HFFc6 (cell line): ENCODE data around the gene SRGAP2B. TPM values are rescaled to one million over a fixed set of nuclear protein-coding genes. Genes with fewer than 3 reads are reported as not detected.
"Not testable (repeated sequence)": the region's sequence is repeated elsewhere in the genome, so short reads cannot be mapped to it uniquely, and the experiment has no call there.

Source experiments
- DNase-seq: peaks from one replicate; pipeline ENCODE4 v3.0.0-alpha.2; 2018
- H3K27ac Mint-ChIP-seq: 2 replicates; pipeline ENCODE4 v1.8.0; 2020; ENCODE audit warnings: mild to moderate bottlenecking, mixed read lengths
- H3K27me3 Mint-ChIP-seq: 2 replicates; pipeline ENCODE4 v1.8.0; 2021; ENCODE audit warnings: mild to moderate bottlenecking, moderate library complexity, mixed read lengths; ENCODE audit not compliant: insufficient read depth
- H3K36me3 Mint-ChIP-seq: 2 replicates; pipeline ENCODE4 v1.8.0; 2021; ENCODE audit warnings: low read depth, mixed read lengths
- H3K4me1 Mint-ChIP-seq: 2 replicates; pipeline ENCODE4 v1.8.0; 2020; ENCODE audit warnings: low read depth, mixed read lengths
- H3K4me3 Mint-ChIP-seq: 2 replicates; pipeline ENCODE4 v1.8.0; 2020; ENCODE audit warnings: mild to moderate bottlenecking, moderate library complexity, mixed read lengths
- H3K9me3 Mint-ChIP-seq: 2 replicates; pipeline ENCODE4 v1.8.0; 2020; ENCODE audit warnings: mild to moderate bottlenecking, mixed read lengths
- total RNA-seq, 6 experiments: library from RNA; stranded (reverse); fragmentation: NEBNext Ultra II Directional; extraction: Animal tissue kit (Norgen Biotek cat#: 25700); gene quantifications; 2 replicates in 1 of 6; 3 replicates in 5 of 6; pipeline ENCODE4 v1.2.3, GENCODE V29; 2021

The SRGAP2B gene
- total RNA-seq, 6 experiments from 2014 or later: 30.2 to 61.1 (median 37.5) TPM

- not testable (repeated sequence) for H3K4me1 Mint-ChIP-seq, H3K9me3 Mint-ChIP-seq
Measured at GRCh38 chr1:145074021-145074559, 21.0 kb downstream of the SRGAP2B start.

GRCh38 chr1:145071569-145071968 lies 23.6 kb downstream of the SRGAP2B start:
- H3K4me1 Mint-ChIP-seq, DNase-seq, H3K36me3 Mint-ChIP-seq, H3K4me3 Mint-ChIP-seq, H3K9me3 Mint-ChIP-seq, H3K27ac Mint-ChIP-seq, H3K27me3 Mint-ChIP-seq: not testable (repeated sequence)

More at GRCh38 chr1:145074021-145074559, 21.0 kb downstream of the SRGAP2B start:
- not testable (repeated sequence) for H3K36me3 Mint-ChIP-seq, H3K4me3 Mint-ChIP-seq, H3K27me3 Mint-ChIP-seq, DNase-seq, H3K27ac Mint-ChIP-seq

GRCh38 chr1:145066486-145066885 lies 28.6 kb downstream of the SRGAP2B start:
- not testable (repeated sequence) for H3K27ac Mint-ChIP-seq, DNase-seq, H3K4me1 Mint-ChIP-seq, H3K36me3 Mint-ChIP-seq, H3K9me3 Mint-ChIP-seq, H3K27me3 Mint-ChIP-seq, H3K4me3 Mint-ChIP-seq

DNA sequence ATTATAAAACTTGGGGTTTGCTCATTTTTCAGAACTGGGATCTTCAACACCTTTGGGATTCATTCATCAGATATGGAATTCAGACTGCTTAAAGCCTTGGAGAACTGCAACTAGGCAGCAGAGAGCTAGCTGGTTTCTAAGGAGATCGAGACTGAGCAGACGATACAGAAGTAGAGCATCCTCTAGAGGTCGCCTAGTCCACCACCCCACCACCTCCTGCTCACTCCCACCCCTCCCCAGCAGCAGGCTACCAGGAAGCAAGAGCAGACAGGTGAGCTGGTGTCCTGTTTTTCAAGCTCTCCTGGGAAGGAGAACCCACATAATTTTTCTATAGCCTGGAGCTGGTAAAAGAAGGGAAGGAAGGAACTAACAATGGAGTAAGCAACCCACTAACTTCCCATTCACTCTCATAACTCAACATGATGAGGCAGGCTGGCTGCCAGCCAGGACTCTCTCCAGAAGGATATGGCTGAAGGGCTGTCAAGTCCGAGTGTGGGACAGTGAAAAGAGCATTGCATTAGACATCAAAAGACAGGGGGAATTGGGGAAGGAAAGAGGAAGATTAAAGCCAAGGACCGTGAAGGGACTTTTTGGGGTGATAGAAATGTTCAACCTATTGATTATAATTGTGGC lies 29.8 kb downstream of the SRGAP2B start:
- H3K27ac Mint-ChIP-seq: not testable (repeated sequence)

DNA sequence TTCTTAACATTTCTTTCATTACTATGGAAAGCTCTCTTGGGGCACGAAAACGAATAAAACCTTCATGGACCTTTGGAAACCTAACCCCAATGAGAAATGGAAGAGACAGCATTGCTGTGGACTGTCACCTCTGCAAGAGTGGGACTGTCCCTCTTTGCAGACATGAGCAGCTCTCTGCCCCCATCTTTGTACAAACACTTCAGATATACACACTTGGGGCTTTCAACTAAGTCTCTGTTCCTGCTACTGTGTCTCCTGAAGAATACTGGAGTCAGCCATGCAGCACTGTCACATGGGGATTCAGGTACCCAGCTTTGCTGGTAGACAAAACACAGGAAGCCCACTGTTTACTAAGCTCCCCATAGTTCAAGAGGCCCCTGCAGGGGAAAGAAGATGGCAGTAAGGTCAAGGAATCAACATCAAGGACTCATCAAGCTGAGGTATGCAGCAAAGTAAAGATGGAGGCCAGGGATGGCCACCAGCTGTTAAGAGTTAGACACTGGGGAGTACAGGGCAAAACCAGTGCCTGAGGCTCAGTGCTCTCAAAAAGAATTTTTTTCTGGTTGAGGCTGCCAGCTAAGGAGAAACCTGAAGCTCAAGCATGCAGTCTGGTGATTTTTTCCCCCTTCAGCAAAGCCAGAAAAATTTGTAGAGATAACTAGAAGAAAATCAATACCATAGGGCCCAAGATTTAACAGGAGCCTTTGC lies 31.0 kb downstream of the SRGAP2B start:
- H3K4me3 Mint-ChIP-seq, DNase-seq, H3K27ac Mint-ChIP-seq, H3K4me1 Mint-ChIP-seq, H3K9me3 Mint-ChIP-seq, H3K36me3 Mint-ChIP-seq, H3K27me3 Mint-ChIP-seq: not testable (repeated sequence)

More for the DNA sequence above, 29.8 kb downstream of the SRGAP2B start:
- DNase-seq, H3K36me3 Mint-ChIP-seq, H3K4me3 Mint-ChIP-seq, H3K27me3 Mint-ChIP-seq, H3K9me3 Mint-ChIP-seq, H3K4me1 Mint-ChIP-seq: not testable (repeated sequence)

DNA sequence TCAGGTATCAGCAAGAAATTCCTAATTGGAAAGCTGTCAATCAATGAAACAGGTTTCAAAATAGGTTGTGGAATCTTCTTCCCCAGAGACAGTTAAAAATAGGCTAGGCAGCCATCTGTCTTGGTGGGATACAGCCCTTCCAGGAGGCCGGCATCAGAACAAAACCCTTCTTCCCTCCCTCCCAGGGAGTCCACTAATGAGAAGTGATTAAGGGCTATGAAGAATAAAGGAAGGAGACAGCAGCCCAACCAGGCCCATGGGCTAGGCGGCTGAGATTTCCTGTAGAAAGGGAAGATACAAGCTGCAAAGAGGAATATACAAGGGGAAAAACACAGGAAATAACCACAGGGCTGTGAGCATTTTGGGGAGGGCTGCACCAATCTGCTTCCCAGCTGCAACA lies 31.8 kb downstream of the SRGAP2B start:
- not testable (repeated sequence) for H3K4me3 Mint-ChIP-seq, DNase-seq, H3K36me3 Mint-ChIP-seq, H3K4me1 Mint-ChIP-seq, H3K27ac Mint-ChIP-seq, H3K9me3 Mint-ChIP-seq, H3K27me3 Mint-ChIP-seq

- not testable (repeated sequence) for H3K36me3 Mint-ChIP-seq, H3K9me3 Mint-ChIP-seq, H3K4me1 Mint-ChIP-seq, H3K4me3 Mint-ChIP-seq, DNase-seq, H3K27ac Mint-ChIP-seq, H3K27me3 Mint-ChIP-seq
Measured at GRCh38 chr1:145058184-145058583, 36.9 kb downstream of the SRGAP2B start.

GRCh38 chr1:145055217-145055760 lies 39.8 kb downstream of the SRGAP2B start:
- H3K36me3 Mint-ChIP-seq: not testable (repeated sequence)

GRCh38 chr1:145053428-145053827 lies 41.7 kb downstream of the SRGAP2B start:
- not testable (repeated sequence) for H3K27me3 Mint-ChIP-seq, DNase-seq, H3K9me3 Mint-ChIP-seq, H3K4me3 Mint-ChIP-seq, H3K36me3 Mint-ChIP-seq, H3K27ac Mint-ChIP-seq, H3K4me1 Mint-ChIP-seq

More at GRCh38 chr1:145055217-145055760, 39.8 kb downstream of the SRGAP2B start:
- H3K4me3 Mint-ChIP-seq, H3K9me3 Mint-ChIP-seq, DNase-seq, H3K27me3 Mint-ChIP-seq, H3K4me1 Mint-ChIP-seq, H3K27ac Mint-ChIP-seq: not testable (repeated sequence)

GRCh38 chr1:145052019-145052776 lies 42.9 kb downstream of the SRGAP2B start:
- H3K4me1 Mint-ChIP-seq, H3K36me3 Mint-ChIP-seq, DNase-seq, H3K27ac Mint-ChIP-seq, H3K4me3 Mint-ChIP-seq, H3K27me3 Mint-ChIP-seq, H3K9me3 Mint-ChIP-seq: not testable (repeated sequence)

GRCh38 chr1:145048181-145048856 lies 46.8 kb downstream of the SRGAP2B start:
- not testable (repeated sequence) for H3K27ac Mint-ChIP-seq, H3K36me3 Mint-ChIP-seq, DNase-seq, H3K4me1 Mint-ChIP-seq, H3K27me3 Mint-ChIP-seq, H3K4me3 Mint-ChIP-seq, H3K9me3 Mint-ChIP-seq

- not testable (repeated sequence) for DNase-seq, H3K27me3 Mint-ChIP-seq, H3K4me1 Mint-ChIP-seq, H3K36me3 Mint-ChIP-seq, H3K9me3 Mint-ChIP-seq, H3K4me3 Mint-ChIP-seq, H3K27ac Mint-ChIP-seq
Measured at GRCh38 chr1:145047553-145047952, 47.6 kb downstream of the SRGAP2B start.

- H3K27me3 Mint-ChIP-seq, H3K4me1 Mint-ChIP-seq, H3K9me3 Mint-ChIP-seq, H3K27ac Mint-ChIP-seq, H3K4me3 Mint-ChIP-seq, H3K36me3 Mint-ChIP-seq, DNase-seq: not testable (repeated sequence)
Measured at GRCh38 chr1:145045571-145046273, 49.4 kb downstream of the SRGAP2B start.
